ENCODE results near the gene PCDHB10. TPM values are rescaled to one million over a fixed set of nuclear protein-coding genes. Genes with fewer than 3 reads are reported as not detected.
"Not testable (repeated sequence)": the region's sequence is repeated elsewhere in the genome, so short reads cannot be mapped to it uniquely, and the experiment has no call there.

PCDHB10 gene
- polyA plus RNA-seq, 1 donor (not counting 4 experiments of a cell fraction or from before 2014, with no cell fraction given), result 0.07 TPM

DNA sequence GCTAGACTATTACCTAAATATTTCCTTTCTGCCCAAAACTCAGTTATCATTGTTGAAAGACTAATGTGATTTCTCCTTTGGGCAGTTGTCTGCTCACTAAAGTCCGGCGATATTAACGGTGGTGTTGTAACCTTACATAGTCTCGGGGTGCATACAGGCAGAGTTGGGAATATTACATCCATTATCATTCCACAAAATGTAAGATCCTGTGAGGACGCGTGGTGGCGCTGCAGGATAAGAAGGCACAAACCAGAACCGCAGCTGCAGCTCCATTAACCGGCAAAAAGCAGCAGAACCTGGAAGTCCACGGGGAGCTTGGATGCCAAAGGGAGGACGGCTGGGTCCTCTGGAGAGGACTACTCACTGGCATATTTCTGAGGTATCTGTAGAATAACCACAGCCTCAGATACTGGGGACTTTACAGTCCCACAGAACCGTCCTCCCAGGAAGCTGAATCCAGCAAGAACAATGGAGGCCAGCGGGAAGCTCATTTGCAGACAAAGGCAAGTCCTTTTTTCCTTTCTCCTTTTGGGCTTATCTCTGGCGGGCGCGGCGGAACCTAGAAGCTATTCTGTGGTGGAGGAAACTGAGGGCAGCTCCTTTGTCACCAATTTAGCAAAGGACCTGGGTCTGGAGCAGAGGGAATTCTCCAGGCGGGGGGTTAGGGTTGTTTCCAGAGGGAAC, 21.6 kb downstream of the PCDHB10 start, which contains the start of gene PCDHB13:
TSS of gene PCDHB13 (plus strand) at position 264 of the 684 bp plus-strand sequence. CDS start at position 469, 205 bp downstream.
- H3K4me2 ChIP-seq (ENCODE audit: control insufficient read depth, extremely low read depth, insufficient read depth, low read depth, low read length); dilution Hi-C loops (cut with MboI; ENCODE audit: extremely low pct_ligation_motif_present, low sequenced_read_pairs); H3K9me1 ChIP-seq (ENCODE audit: control insufficient read depth, extremely low read depth, insufficient read depth, low read length); H3K9me3 ChIP-seq (ENCODE audit: control insufficient read depth, low read depth, low read length); DNase-seq (ENCODE audit: low read depth, low spot score); H4K20me1 ChIP-seq (ENCODE audit: control insufficient read depth, extremely low read depth, insufficient read depth, low read length); H3K4me3 ChIP-seq (ENCODE audit: control insufficient read depth in 2 of 3, extremely low read depth in 1 of 3, insufficient read depth in 2 of 3, low read depth in 1 of 3, low read length in 3 of 3); H3K27me3 ChIP-seq (ENCODE audit: control insufficient read depth, extremely low read depth, insufficient read depth, low read length); H3K36me3 ChIP-seq (ENCODE audit: control insufficient read depth in 2 of 2, extremely low read depth in 1 of 2, insufficient read depth in 2 of 2, low read length in 2 of 2); H3K9ac ChIP-seq (ENCODE audit: control insufficient read depth, extremely low read depth, insufficient read depth, low read length); H3K27ac ChIP-seq (ENCODE audit: control insufficient read depth, insufficient read depth, low read length); H2AFZ ChIP-seq (ENCODE audit: control insufficient read depth, low read length); H3K79me2 ChIP-seq (ENCODE audit: control insufficient read depth, insufficient read depth, low read length); FAIRE-seq; H3K4me1 ChIP-seq (ENCODE audit: control insufficient read depth, extremely low read depth, insufficient read depth, low read length): not testable (repeated sequence)

DNA sequence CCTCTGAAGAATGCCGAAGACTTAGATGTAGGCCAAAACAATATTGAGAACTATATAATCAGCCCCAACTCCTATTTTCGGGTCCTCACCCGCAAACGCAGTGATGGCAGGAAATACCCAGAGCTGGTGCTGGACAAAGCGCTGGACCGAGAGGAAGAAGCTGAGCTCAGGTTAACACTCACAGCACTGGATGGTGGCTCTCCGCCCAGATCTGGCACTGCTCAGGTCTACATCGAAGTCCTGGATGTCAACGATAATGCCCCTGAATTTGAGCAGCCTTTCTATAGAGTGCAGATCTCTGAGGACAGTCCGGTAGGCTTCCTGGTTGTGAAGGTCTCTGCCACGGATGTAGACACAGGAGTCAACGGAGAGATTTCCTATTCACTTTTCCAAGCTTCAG, 22.4 kb downstream of the PCDHB10 start:
- H2AFZ ChIP-seq (ENCODE audit: control insufficient read depth, low read length); H3K9ac ChIP-seq (ENCODE audit: control insufficient read depth, extremely low read depth, insufficient read depth, low read length); H3K4me2 ChIP-seq (ENCODE audit: control insufficient read depth, extremely low read depth, insufficient read depth, low read depth, low read length); H3K79me2 ChIP-seq (ENCODE audit: control insufficient read depth, insufficient read depth, low read length); FAIRE-seq; H3K9me1 ChIP-seq (ENCODE audit: control insufficient read depth, extremely low read depth, insufficient read depth, low read length); H3K27ac ChIP-seq (ENCODE audit: control insufficient read depth, insufficient read depth, low read length); H3K36me3 ChIP-seq (ENCODE audit: control insufficient read depth in 2 of 2, extremely low read depth in 1 of 2, insufficient read depth in 2 of 2, low read length in 2 of 2); H3K9me3 ChIP-seq (ENCODE audit: control insufficient read depth, low read depth, low read length); H4K20me1 ChIP-seq (ENCODE audit: control insufficient read depth, extremely low read depth, insufficient read depth, low read length); H3K4me1 ChIP-seq (ENCODE audit: control insufficient read depth, extremely low read depth, insufficient read depth, low read length); H3K4me3 ChIP-seq (ENCODE audit: control insufficient read depth in 2 of 3, extremely low read depth in 1 of 3, insufficient read depth in 2 of 3, low read depth in 1 of 3, low read length in 3 of 3); DNase-seq (ENCODE audit: low read depth, low spot score); dilution Hi-C loops (cut with MboI; ENCODE audit: extremely low pct_ligation_motif_present, low sequenced_read_pairs); H3K27me3 ChIP-seq (ENCODE audit: control insufficient read depth, extremely low read depth, insufficient read depth, low read length): not testable (repeated sequence)

GRCh38 chr5:141215504-141215903, 23.4 kb downstream of the PCDHB10 start:
- FAIRE-seq; H3K36me3 ChIP-seq (ENCODE audit: control insufficient read depth in 2 of 2, extremely low read depth in 1 of 2, insufficient read depth in 2 of 2, low read length in 2 of 2); H4K20me1 ChIP-seq (ENCODE audit: control insufficient read depth, extremely low read depth, insufficient read depth, low read length); H3K4me3 ChIP-seq (ENCODE audit: control insufficient read depth in 2 of 3, extremely low read depth in 1 of 3, insufficient read depth in 2 of 3, low read depth in 1 of 3, low read length in 3 of 3); H3K9me1 ChIP-seq (ENCODE audit: control insufficient read depth, extremely low read depth, insufficient read depth, low read length); H3K79me2 ChIP-seq (ENCODE audit: control insufficient read depth, insufficient read depth, low read length); H3K27me3 ChIP-seq (ENCODE audit: control insufficient read depth, extremely low read depth, insufficient read depth, low read length); H3K4me2 ChIP-seq (ENCODE audit: control insufficient read depth, extremely low read depth, insufficient read depth, low read depth, low read length); dilution Hi-C loops (cut with MboI; ENCODE audit: extremely low pct_ligation_motif_present, low sequenced_read_pairs); H2AFZ ChIP-seq (ENCODE audit: control insufficient read depth, low read length); H3K9me3 ChIP-seq (ENCODE audit: control insufficient read depth, low read depth, low read length); H3K27ac ChIP-seq (ENCODE audit: control insufficient read depth, insufficient read depth, low read length); DNase-seq (ENCODE audit: low read depth, low spot score); H3K9ac ChIP-seq (ENCODE audit: control insufficient read depth, extremely low read depth, insufficient read depth, low read length); H3K4me1 ChIP-seq (ENCODE audit: control insufficient read depth, extremely low read depth, insufficient read depth, low read length): not testable (repeated sequence)

DNA sequence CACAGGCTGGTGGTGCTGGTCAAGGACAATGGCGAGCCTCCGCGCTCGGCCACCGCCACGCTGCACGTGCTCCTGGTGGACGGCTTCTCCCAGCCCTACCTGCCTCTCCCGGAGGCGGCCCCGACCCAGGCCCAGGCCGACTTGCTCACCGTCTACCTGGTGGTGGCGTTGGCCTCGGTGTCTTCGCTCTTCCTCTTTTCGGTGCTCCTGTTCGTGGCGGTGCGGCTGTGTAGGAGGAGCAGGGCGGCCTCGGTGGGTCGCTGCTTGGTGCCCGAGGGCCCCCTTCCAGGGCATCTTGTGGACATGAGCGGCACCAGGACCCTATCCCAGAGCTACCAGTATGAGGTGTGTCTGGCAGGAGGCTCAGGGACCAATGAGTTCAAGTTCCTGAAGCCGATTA, 23.9 kb downstream of the PCDHB10 start:
- dilution Hi-C loops (cut with MboI; ENCODE audit: extremely low pct_ligation_motif_present, low sequenced_read_pairs), result not testable (repeated sequence)

More for the DNA sequence above, 23.9 kb downstream of the PCDHB10 start:
- H3K9ac ChIP-seq (ENCODE audit: control insufficient read depth, extremely low read depth, insufficient read depth, low read length); H2AFZ ChIP-seq (ENCODE audit: control insufficient read depth, low read length); H3K27me3 ChIP-seq (ENCODE audit: control insufficient read depth, extremely low read depth, insufficient read depth, low read length); H3K4me2 ChIP-seq (ENCODE audit: control insufficient read depth, extremely low read depth, insufficient read depth, low read depth, low read length); FAIRE-seq; H3K4me1 ChIP-seq (ENCODE audit: control insufficient read depth, extremely low read depth, insufficient read depth, low read length); H4K20me1 ChIP-seq (ENCODE audit: control insufficient read depth, extremely low read depth, insufficient read depth, low read length); DNase-seq (ENCODE audit: low read depth, low spot score); H3K36me3 ChIP-seq (ENCODE audit: control insufficient read depth in 2 of 2, extremely low read depth in 1 of 2, insufficient read depth in 2 of 2, low read length in 2 of 2); H3K9me3 ChIP-seq (ENCODE audit: control insufficient read depth, low read depth, low read length); H3K9me1 ChIP-seq (ENCODE audit: control insufficient read depth, extremely low read depth, insufficient read depth, low read length); H3K79me2 ChIP-seq (ENCODE audit: control insufficient read depth, insufficient read depth, low read length); H3K4me3 ChIP-seq (ENCODE audit: control insufficient read depth in 2 of 3, extremely low read depth in 1 of 3, insufficient read depth in 2 of 3, low read depth in 1 of 3, low read length in 3 of 3); H3K27ac ChIP-seq (ENCODE audit: control insufficient read depth, insufficient read depth, low read length): not testable (repeated sequence)
